ENCODE results near the gene RPS26. TPM values are rescaled to one million over a fixed set of nuclear protein-coding genes. Genes with fewer than 3 reads are reported as not detected.

The RPS26 gene
- total and polyA plus RNA-seq, 2 of the 13 experiments (the other 11 are each of a cell fraction or from before 2014, with no cell fraction given), result 150 to 421 TPM

DNA sequence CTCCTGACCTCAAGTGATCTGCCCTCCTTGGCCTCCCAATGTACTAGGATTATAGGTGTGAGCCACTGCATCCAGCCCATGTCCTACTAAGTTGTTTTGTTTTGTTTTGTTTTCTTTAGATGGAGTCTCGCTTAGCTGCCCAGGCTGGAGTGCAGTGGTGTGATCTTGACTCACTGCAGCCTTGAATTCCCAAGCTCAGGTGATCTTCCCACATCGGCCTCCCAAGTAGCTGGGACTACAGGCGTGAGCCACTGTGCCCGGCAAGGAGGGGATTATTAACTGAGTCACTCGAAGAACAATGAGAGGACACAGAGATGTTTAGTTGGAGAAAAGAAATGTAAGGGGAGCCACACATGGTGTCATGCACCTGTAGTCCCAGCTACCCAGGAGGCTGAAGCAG is 20.3 kb downstream of the RPS26 start:
- no peak overlapping the region for H2AFZ ChIP-seq (ENCODE audit: low read length)
- no peaks in the 10 kb centered on the region for H3K4me1 ChIP-seq (ENCODE audit: insufficient read depth, low read length)
- no peak overlapping the region for H3K9ac ChIP-seq (ENCODE audit: insufficient read depth, low read depth, low read length)
- no peaks in the 10 kb centered on the region; a peak in 1 of 5 replicates for H3K27me3 ChIP-seq (ENCODE audit: control insufficient read depth in 1 of 2, insufficient read depth in 2 of 2, low read length in 2 of 2)
- DNase-seq (ENCODE audit: low spot score) (no peak), FAIRE-seq (no peak), ATAC-seq (no peak)
- H3K27ac ChIP-seq (ENCODE audit: extremely low read length, insufficient read depth, low read length), result no peak overlapping the region
- BruUV-seq (replicated peaks), result no TSS peak
- H3K9me3 ChIP-seq (ENCODE audit: low read length), result no peaks in the 10 kb centered on the region
- intact Hi-C loops (cut with micrococcal nuclease; ENCODE audit: unreplicated experiment) (no loop called here), in situ Hi-C loops (cut with HindIII; ENCODE audit: extremely low pct_ligation_motif_present, low pct_unique_long_range_greater_than_20kb) (no loop called here)
- no peaks in the 10 kb centered on the region for H4K20me1 ChIP-seq (ENCODE audit: insufficient read depth, low read length)
- ChIA-PET CTCF (ENCODE audit: low intra/inter-chr PET ratio, low total read pairs) (no interaction called here), POLR2A (no interaction called here)
- no peaks in the 10 kb centered on the region for H3K36me3 ChIP-seq (replicated peaks in 1 of 2; ENCODE audit: control insufficient read depth in 1 of 2, insufficient read depth in 2 of 2, low read length in 2 of 2)
- 19% methylated on average over 5 of the region's 5 CpGs for WGBS (ENCODE audit: low lambda C conversion rate)
- H3K4me3 ChIP-seq (replicated peaks in 1 of 3; ENCODE audit: insufficient read depth in 1 of 3, low read depth in 2 of 3, low read length in 3 of 3), result no peak overlapping the region
- no peaks in the 10 kb centered on the region for H3K79me2 ChIP-seq (ENCODE audit: insufficient read depth, low read length)
- H3K4me2 ChIP-seq (ENCODE audit: low read depth, low read length), result no peak overlapping the region
- TF ChIP-seq NR2C2 (CRISPR knock-in tag; IDR thresholded peaks at IDR 0.05; ENCODE audit: borderline replicate concordance) (no peak), SP2 (CRISPR knock-in tag; IDR thresholded peaks at IDR 0.05) (no peak), NBN (conservative IDR thresholded peaks at IDR 0.05) (no peak), ZNF136 (CRISPR knock-in tag; IDR thresholded peaks at IDR 0.05; ENCODE audit: low read depth) (no peak), ZNF510 (CRISPR knock-in tag; IDR thresholded peaks at IDR 0.05; ENCODE audit: low read depth) (no peak), HNRNPL (IDR thresholded peaks at IDR 0.05; ENCODE audit: low read depth, low read length) (no peak)
- TF ChIP-seq, protein P1, sequence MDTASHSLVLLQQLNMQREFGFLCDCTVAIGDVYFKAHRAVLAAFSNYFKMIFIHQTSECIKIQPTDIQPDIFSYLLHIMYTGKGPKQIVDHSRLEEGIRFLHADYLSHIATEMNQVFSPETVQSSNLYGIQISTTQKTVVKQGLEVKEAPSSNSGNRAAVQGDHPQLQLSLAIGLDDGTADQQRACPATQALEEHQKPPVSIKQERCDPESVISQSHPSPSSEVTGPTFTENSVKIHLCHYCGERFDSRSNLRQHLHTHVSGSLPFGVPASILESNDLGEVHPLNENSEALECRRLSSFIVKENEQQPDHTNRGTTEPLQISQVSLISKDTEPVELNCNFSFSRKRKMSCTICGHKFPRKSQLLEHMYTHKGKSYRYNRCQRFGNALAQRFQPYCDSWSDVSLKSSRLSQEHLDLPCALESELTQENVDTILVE (CRISPR knock-in tag; IDR thresholded peaks at IDR 0.05), result no peak
- TF ChIP-seq, protein P2, sequence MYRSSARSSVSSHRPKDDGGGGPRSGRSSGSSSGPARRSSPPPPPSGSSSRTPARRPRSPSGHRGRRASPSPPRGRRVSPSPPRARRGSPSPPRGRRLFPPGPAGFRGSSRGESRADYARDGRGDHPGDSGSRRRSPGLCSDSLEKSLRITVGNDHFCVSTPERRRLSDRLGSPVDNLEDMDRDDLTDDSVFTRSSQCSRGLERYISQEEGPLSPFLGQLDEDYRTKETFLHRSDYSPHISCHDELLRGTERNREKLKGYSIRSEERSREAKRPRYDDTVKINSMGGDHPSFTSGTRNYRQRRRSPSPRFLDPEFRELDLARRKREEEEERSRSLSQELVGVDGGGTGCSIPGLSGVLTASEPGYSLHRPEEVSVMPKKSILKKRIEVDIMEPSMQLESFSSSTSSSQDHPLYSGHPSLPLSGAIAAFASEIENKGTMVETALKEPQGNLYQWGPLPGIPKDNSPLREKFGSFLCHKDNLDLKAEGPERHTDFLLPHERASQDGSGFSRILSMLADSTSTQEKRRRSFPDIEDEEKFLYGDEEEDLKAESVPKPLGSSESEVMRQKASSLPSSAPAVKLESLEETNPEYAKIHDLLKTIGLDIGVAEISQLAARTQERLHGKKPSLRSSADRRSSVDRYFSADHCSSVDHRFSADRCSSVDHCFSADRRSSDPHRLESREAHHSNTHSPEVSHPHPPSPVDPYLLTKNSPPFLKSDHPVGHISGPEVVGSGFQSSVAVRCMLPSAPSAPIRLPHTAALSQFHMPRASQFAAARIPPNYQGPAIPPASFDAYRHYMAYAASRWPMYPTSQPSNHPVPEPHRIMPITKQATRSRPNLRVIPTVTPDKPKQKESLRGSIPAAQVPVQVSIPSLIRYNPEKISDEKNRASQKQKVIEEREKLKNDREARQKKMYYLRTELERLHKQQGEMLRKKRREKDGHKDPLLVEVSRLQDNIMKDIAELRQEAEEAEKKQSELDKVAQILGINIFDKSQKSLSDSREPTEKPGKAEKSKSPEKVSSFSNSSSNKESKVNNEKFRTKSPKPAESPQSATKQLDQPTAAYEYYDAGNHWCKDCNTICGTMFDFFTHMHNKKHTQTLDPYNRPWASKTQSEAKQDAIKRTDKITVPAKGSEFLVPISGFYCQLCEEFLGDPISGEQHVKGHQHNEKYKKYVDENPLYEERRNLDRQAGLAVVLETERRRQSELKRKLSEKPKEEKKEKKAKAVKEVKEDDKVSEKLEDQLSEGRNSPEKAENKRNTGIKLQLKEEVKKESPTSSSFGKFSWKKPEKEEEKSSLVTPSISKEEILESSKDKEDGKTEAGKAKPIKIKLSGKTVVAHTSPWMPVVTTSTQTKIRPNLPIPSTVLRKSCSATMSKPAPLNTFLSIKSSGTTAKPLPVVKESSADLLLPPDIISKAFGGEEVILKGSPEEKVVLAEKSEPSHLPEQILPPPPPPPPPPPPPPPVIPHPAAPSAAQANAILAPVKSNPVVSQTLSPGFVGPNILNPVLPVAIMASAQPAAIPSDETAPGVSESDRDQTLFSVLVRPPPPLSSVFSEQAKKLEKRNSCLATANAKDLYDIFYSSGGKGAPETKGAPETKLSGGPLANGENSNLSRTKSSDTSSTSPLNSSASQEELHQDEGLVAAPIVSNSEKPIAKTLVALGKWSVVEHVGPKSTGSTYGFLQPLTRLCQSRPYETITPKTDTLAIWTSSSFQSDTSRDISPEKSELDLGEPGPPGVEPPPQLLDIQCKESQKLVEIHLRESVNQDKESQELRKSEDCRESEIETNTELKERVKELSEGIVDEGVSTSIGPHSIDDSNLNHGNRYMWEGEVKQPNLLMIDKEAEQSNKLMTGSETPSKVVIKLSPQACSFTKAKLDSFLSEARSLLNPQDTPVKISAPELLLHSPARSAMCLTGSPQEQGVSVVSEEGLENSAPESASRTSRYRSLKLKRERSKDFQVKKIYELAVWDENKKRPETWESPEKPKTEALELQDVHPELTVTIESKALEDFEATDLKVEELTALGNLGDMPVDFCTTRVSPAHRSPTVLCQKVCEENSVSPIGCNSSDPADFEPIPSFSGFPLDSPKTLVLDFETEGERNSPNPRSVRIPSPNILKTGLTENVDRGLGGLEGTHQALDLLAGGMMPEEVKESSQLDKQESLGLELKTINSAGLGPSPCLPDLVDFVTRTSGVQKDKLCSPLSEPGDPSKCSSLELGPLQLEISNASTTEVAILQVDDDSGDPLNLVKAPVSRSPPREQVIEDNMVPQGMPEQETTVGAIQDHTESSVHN (CRISPR knock-in tag; IDR thresholded peaks at IDR 0.05), result no peak
- TF ChIP-seq, protein P3, sequence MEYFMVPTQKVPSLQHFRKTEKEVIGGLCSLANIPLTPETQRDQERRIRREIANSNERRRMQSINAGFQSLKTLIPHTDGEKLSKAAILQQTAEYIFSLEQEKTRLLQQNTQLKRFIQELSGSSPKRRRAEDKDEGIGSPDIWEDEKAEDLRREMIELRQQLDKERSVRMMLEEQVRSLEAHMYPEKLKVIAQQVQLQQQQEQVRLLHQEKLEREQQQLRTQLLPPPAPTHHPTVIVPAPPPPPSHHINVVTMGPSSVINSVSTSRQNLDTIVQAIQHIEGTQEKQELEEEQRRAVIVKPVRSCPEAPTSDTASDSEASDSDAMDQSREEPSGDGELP (IDR thresholded peaks at IDR 0.05; ENCODE audit: borderline replicate concordance, low read depth), result no peak
- TF ChIP-seq, protein P4, sequence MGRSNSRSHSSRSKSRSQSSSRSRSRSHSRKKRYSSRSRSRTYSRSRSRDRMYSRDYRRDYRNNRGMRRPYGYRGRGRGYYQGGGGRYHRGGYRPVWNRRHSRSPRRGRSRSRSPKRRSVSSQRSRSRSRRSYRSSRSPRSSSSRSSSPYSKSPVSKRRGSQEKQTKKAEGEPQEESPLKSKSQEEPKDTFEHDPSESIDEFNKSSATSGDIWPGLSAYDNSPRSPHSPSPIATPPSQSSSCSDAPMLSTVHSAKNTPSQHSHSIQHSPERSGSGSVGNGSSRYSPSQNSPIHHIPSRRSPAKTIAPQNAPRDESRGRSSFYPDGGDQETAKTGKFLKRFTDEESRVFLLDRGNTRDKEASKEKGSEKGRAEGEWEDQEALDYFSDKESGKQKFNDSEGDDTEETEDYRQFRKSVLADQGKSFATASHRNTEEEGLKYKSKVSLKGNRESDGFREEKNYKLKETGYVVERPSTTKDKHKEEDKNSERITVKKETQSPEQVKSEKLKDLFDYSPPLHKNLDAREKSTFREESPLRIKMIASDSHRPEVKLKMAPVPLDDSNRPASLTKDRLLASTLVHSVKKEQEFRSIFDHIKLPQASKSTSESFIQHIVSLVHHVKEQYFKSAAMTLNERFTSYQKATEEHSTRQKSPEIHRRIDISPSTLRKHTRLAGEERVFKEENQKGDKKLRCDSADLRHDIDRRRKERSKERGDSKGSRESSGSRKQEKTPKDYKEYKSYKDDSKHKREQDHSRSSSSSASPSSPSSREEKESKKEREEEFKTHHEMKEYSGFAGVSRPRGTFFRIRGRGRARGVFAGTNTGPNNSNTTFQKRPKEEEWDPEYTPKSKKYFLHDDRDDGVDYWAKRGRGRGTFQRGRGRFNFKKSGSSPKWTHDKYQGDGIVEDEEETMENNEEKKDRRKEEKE (IDR thresholded peaks at IDR 0.05), result no peak
